HT1080 (cell line): Measurements from ENCODE around the gene LOXL4. TPM values are rescaled to one million over a fixed set of nuclear protein-coding genes. Genes with fewer than 3 reads are reported as not detected.
A peak's percentile ranks its signal among the peaks of the same experiment; 100 is the strongest.

Experiments used
- DNase-seq: peaks from one replicate; pipeline ENCODE4 v3.0.0-alpha.2; 2015; ENCODE audit warnings: low read depth
- polyA plus RNA-seq, 2 experiments: library from polyadenylated mRNA; depleted of rRNA; stranded (reverse); fragments of >200 nt; gene quantifications; 2 replicates each; pipeline ENCODE4 v1.2.3, GENCODE V29; 2015
- total RNA-seq: library from RNA; depleted of rRNA; stranded (reverse); fragments of >200 nt; shearing (Covaris generic); gene quantifications from 2 replicates; pipeline ENCODE4 v1.2.3, GENCODE V29; 2014; rRNA removed

Gene LOXL4
- total RNA-seq, result not detected in 2 replicates
- polyA plus RNA-seq (2015; cell fraction: cytosol; rRNA removed), result not detected in 2 replicates
- not detected in 2 replicates for polyA plus RNA-seq (2015; cell fraction: nucleus; rRNA removed)

- DNase-seq, result no peak
Measured at GRCh38 chr10:98267894-98268693, at the start of gene LOXL4. Gene LOXL4, minus strand, starts transcription at chr10:98268194. Its CDS starts 5,175 bp downstream, at chr10:98263019.

- peak; percentile 77 for DNase-seq
Measured at GRCh38 chr10:98316661-98317060, 48.7 kb upstream of the LOXL4 start.

GRCh38 chr10:98316170-98316569 lies 48.2 kb upstream of the LOXL4 start:
- no peak for DNase-seq

GRCh38 chr10:98314532-98315284 lies 46.7 kb upstream of the LOXL4 start:
- no peak for DNase-seq

- no peak for DNase-seq
Measured at GRCh38 chr10:98313598-98313997, 45.6 kb upstream of the LOXL4 start.

GRCh38 chr10:98312822-98313221 lies 44.8 kb upstream of the LOXL4 start:
- no peak for DNase-seq

- no peak for DNase-seq
Measured at GRCh38 chr10:98312349-98312748, 44.4 kb upstream of the LOXL4 start.

GRCh38 chr10:98310701-98311100 lies 42.7 kb upstream of the LOXL4 start:
- DNase-seq, result no peak

- DNase-seq, result peak; percentile 85
Measured at GRCh38 chr10:98309366-98310355, 41.7 kb upstream of the LOXL4 start.

GRCh38 chr10:98308669-98309365 lies 40.8 kb upstream of the LOXL4 start:
- no peak for DNase-seq

- DNase-seq, result peak; percentile 29
Measured at GRCh38 chr10:98307916-98308541, 40.0 kb upstream of the LOXL4 start.

GRCh38 chr10:98306501-98306900 lies 38.5 kb upstream of the LOXL4 start:
- DNase-seq, result no peak

GRCh38 chr10:98303569-98303968 lies 35.6 kb upstream of the LOXL4 start:
- no peak for DNase-seq

GRCh38 chr10:98302741-98303365 lies 34.9 kb upstream of the LOXL4 start:
- DNase-seq, result no peak

- no peak for DNase-seq
Measured at GRCh38 chr10:98301664-98302319, 33.8 kb upstream of the LOXL4 start.

GRCh38 chr10:98300526-98301229 lies 32.7 kb upstream of the LOXL4 start:
- DNase-seq, result no peak

- DNase-seq, result no peak
Measured at GRCh38 chr10:98299341-98299740, 31.3 kb upstream of the LOXL4 start.

- DNase-seq, result no peak
Measured at GRCh38 chr10:98296524-98296923, 28.5 kb upstream of the LOXL4 start.
